ENCODE results near the gene AKAP8L. TPM values are rescaled to one million over a fixed set of nuclear protein-coding genes. Genes with fewer than 3 reads are reported as not detected.

The AKAP8L gene
- total and polyA plus RNA-seq, 11 donors = 43.3 to 72.2 (median 60.1) TPM

DNA sequence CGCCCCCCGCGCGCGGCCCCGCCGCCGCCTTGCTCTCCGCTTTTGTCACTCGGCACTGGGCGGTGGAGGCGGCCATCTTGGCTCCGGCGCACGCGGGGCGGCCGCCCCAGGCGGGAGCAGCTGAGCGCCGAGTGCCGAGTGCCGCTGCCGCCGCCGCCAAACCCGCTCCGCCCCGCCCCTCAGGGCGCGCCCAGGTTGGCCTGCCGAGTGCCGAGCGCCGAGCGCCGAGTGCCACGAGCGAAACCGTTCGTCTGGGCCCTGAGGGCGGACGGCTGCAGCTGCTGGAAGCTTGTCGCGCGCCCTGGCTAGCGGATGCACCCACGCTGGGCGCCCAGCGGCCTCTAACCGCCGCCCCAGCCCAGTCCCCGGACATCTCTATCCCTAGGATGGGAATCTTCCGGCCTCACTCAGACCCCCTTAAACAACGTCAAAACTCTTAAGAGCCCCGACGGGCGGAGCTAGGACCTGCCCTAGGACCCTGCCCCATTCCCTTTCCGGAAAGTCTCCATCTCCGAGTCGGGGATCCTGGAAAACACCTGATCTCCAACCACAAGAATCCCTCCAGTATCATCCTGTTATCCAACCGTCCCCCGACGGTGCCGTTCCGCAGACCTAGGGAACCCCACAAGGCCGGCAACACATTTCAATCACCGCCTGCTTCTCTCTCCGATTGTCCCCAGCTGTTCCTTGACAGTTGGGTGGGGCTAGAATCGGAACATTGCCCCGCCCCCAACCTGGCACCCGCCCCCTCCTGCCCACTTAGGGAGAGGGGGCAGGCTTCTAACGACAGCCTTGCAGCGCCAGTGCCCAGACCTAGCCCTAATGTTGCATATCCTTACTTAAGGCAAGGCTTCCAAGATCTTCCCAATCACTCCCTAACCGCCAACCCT lies 14.1 kb upstream of the AKAP8L start:
- Histone ChIP-seq H3K9me3 (no peaks in the 10 kb centered on the region), H3K4me3 (peak overlapping the region; percentile 52 to 97 (median 86)), H3K4me1 (peaks cover 3 to 45% (median 31%) of the 10 kb centered on the region in 12 donors), H3K27me3 (no peaks in the 10 kb centered on the region), H3K27ac (peak overlapping the region; percentile 87 to 99 (median 95)), H3K36me3 (peaks cover 0 to 20% (median 7%) of the 10 kb centered on the region in 9 donors)
- ATAC-seq (peak; percentile 68 to 92 (median 91)), DNase-seq (peak; percentile 93 to 97 (median 95))
- 1 to 2% (median 1%) methylated on average over 25 to 75 of the region's 75 CpGs for WGBS, 4 donors
- TF ChIP-seq, protein P1, sequence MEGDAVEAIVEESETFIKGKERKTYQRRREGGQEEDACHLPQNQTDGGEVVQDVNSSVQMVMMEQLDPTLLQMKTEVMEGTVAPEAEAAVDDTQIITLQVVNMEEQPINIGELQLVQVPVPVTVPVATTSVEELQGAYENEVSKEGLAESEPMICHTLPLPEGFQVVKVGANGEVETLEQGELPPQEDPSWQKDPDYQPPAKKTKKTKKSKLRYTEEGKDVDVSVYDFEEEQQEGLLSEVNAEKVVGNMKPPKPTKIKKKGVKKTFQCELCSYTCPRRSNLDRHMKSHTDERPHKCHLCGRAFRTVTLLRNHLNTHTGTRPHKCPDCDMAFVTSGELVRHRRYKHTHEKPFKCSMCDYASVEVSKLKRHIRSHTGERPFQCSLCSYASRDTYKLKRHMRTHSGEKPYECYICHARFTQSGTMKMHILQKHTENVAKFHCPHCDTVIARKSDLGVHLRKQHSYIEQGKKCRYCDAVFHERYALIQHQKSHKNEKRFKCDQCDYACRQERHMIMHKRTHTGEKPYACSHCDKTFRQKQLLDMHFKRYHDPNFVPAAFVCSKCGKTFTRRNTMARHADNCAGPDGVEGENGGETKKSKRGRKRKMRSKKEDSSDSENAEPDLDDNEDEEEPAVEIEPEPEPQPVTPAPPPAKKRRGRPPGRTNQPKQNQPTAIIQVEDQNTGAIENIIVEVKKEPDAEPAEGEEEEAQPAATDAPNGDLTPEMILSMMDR (IDR thresholded peaks at IDR 0.05) = no peak
- peak in 1 of 2 donors; percentile 64 for TF ChIP-seq POLR2A (IDR thresholded peaks at IDR 0.05)
- intact Hi-C loops (cut with DNase I) = loop anchor here in 1 of 10 donors (5.0 kb wide), 1 partner anchor 56 kb away; the partner anchor contains the start of gene AKAP8

DNA sequence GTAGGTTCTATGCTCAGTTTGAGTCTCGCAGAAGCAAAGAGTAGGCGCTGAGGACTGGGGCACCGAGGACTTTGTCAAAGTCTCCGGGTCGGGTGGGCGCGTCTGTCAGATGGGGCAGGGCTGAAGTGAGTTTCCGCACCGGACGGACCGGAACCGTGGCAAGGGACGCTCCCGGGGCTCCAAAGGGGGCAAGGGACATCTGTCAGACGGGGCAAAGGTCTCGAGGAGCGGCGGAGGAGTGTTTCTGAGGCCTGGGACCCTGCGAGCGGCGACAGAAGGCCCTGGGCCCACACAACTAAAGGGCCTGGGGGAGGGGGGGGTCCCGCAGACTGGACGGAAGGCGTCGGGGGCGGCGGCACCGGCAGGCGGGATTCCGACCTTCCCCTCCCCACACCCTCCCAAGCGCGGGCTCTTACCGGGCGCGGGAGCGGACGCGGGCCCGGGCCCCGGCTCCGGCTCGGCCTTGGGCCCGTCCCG lies 13.3 kb upstream of the AKAP8L start:
- DNase-seq = peak in 3 of 5 donors; percentile 26 to 61 (median 35)
- Histone ChIP-seq H3K4me1 (peaks cover 3 to 45% (median 31%) of the 10 kb centered on the region in 12 donors), H3K27me3 (no peaks in the 10 kb centered on the region), H3K36me3 (peaks cover 0 to 28% (median 15%) of the 10 kb centered on the region in 9 donors), H3K27ac (peak overlapping the region in 10 of 12 donors; percentile 42 to 78 (median 71)), H3K9me3 (no peaks in the 10 kb centered on the region), H3K4me3 (peak overlapping the region; percentile 73 to 97 (median 86))
- 0 to 1% (median 0%) methylated on average over 17 to 44 of the region's 44 CpGs for WGBS, 4 donors
- intact Hi-C loops (cut with DNase I) = loop anchor here in 1 of 10 donors (5.0 kb wide), 1 partner anchor 55 kb away; the partner anchor contains the start of gene AKAP8
- TF ChIP-seq, protein P1 (IDR thresholded peaks at IDR 0.05) = no peak
- TF ChIP-seq POLR2A (IDR thresholded peaks at IDR 0.05) = no peak
- ATAC-seq = peak in 1 of 4 donors; percentile 0

DNA sequence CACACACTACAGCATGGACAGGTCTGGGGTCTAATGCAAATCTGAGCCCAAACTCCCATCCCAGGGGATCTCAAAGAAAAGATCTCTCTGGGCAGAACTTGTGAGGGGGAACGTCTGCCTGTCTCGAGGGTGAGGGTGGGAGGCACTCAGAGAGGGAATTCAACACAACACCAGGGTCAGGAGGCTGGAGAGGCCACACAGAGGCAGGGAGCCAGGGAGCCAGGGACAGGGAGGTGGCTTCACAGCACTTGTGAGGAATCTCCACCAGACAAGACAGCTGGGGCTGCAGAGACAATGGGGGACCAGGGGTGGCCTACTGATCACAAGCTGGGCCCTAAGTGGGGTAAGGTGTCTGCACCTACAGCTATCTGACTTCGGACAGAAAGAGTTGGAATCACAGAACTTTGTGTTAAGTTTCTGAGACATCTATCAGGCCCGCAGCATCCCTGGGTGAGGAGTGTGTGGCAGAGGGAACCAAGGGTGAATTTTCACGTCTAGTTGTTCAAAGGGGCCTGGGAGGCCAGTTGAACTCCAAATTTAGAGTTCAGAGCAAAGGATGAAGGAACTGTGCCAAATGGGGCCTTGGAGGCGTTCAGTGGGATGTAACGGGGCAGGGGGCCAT lies 12.7 kb upstream of the AKAP8L start:
- DNase-seq = peak in 1 of 5 donors; percentile 12
- Histone ChIP-seq H3K27me3 (no peaks in the 10 kb centered on the region), H3K36me3 (peaks cover 0 to 32% (median 20%) of the 10 kb centered on the region in 9 donors), H3K4me1 (peaks cover 3 to 45% (median 31%) of the 10 kb centered on the region in 12 donors), H3K4me3 (peak overlapping the region; percentile 73 to 97 (median 86)), H3K27ac (peak overlapping the region in 10 of 12 donors; percentile 42 to 78 (median 71)), H3K9me3 (no peaks in the 10 kb centered on the region)
- 10 to 17% (median 13%) methylated on average over 7 of the region's 7 CpGs for WGBS, 4 donors
- no peak for ATAC-seq
- intact Hi-C loops (cut with DNase I) = loop anchor here in 1 of 10 donors (5.0 kb wide), 1 partner anchor 54 kb away; the partner anchor contains the start of gene AKAP8
- TF ChIP-seq POLR2A (IDR thresholded peaks at IDR 0.05) = no peak
- TF ChIP-seq, protein P1 (IDR thresholded peaks at IDR 0.05) = no peak

Measured in heart left ventricle (tissue), 16 donors.